ENCODE measurements around the gene SLC28A1. TPM values are rescaled to one million over a fixed set of nuclear protein-coding genes. Genes with fewer than 3 reads are reported as not detected.

SLC28A1 gene
- total RNA-seq, 1 experiment from 2014 or later = 0.13 TPM

DNA sequence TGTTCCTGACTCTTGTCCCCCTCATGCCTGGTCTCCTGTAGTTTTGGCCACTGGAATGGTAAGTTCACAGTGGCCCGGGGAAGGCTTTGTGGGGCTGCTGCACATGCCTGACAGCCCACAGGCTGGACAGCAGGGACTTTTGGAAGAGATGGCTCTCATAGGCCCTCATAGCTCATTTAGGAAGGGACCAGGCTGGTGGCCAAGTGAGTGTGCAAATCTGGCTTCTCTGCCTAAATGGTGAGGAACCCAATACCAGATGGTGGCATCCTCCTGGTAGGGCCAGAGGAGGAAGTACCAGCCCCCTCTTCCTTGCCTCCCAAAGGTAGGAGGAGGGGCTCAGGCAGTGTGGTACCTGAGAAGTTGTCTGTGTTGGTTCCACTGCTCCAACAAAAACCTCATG is 41.7 kb upstream of the SLC28A1 start:
- Histone ChIP-seq H4K5ac (ENCODE audit: insufficient read length, low read depth, low read length) (no peak overlapping the region), H2BK20ac (ENCODE audit: low read depth, low read length, poor library complexity, severe bottlenecking) (no peak overlapping the region), H2AFZ (ENCODE audit: low read length) (no peak overlapping the region), H3K27me3 (ENCODE audit: insufficient read depth, low read length) (no peaks in the 10 kb centered on the region), H3K4ac (ENCODE audit: low read depth, low read length) (no peak overlapping the region), H2BK15ac (ENCODE audit: low read depth, low read length) (no peak overlapping the region), H3K4me2 (ENCODE audit: insufficient read depth, insufficient read length, low read length) (no peak overlapping the region), H3K4me1 (ENCODE audit: insufficient read depth, low read length) (no peaks in the 10 kb centered on the region), H3K23me2 (ENCODE audit: insufficient read length, low read depth, low read length, poor library complexity, severe bottlenecking) (no peaks in the 10 kb centered on the region), H3K14ac (ENCODE audit: insufficient read depth, low read length) (no peak overlapping the region), H3K18ac (ENCODE audit: insufficient read length, low read depth, low read length) (no peak overlapping the region), H3T11ph (ENCODE audit: low read length) (no peak overlapping the region), H2BK5ac (ENCODE audit: insufficient read length, low read length) (no peak overlapping the region), H3K27ac (ENCODE audit: insufficient read length, low read depth, low read length) (no peak overlapping the region), H3K79me2 (ENCODE audit: insufficient read depth, low read length) (no peaks in the 10 kb centered on the region), H4K91ac (ENCODE audit: insufficient read length, low read depth, low read length) (no peak overlapping the region), H3K56ac (ENCODE audit: insufficient read length, low read depth, low read length) (no peak overlapping the region), H3K9ac (ENCODE audit: extremely low read depth, insufficient read length, low read length) (no peak overlapping the region), H2BK120ac (ENCODE audit: low read depth, low read length, poor library complexity, severe bottlenecking) (no peak overlapping the region), H4K20me1 (ENCODE audit: control insufficient read depth, insufficient read depth, insufficient read length) (no peaks in the 10 kb centered on the region), H3K9me3 (ENCODE audit: control insufficient read depth, low read depth, low read length) (no peaks in the 10 kb centered on the region), H2AK5ac (ENCODE audit: insufficient read length, low read length) (no peak overlapping the region), H2BK12ac (ENCODE audit: insufficient read length, low read depth, low read length) (no peak overlapping the region), H3K79me1 (ENCODE audit: insufficient read depth, low read depth, low read length, poor library complexity, severe bottlenecking) (peaks cover 3% of the 10 kb centered on the region), H3K23ac (ENCODE audit: insufficient read length, low read depth, low read length) (no peak overlapping the region), H4K8ac (replicated peaks; ENCODE audit: insufficient read length, low read depth, low read length) (no peak overlapping the region)
- Mint-ChIP-seq H3K9me3 (peaks cover 13% of the 10 kb centered on the region in 2 experiments), H3K27ac (no peak overlapping the region), H3K4me3 (no peak overlapping the region), H3K27me3 (ENCODE audit: low read depth) (no peaks in the 10 kb centered on the region), H3K36me3 (ENCODE audit: insufficient read depth in 1 of 3, low read depth in 3 of 3) (peaks cover 13 to 35% (median 18%) of the 10 kb centered on the region in 3 experiments), H3K4me1 (peaks cover 5% of the 10 kb centered on the region in 2 experiments; a peak in 2 of 4 replicates)
- DNase-seq = no peak
- TF ChIP-seq, protein P1, sequence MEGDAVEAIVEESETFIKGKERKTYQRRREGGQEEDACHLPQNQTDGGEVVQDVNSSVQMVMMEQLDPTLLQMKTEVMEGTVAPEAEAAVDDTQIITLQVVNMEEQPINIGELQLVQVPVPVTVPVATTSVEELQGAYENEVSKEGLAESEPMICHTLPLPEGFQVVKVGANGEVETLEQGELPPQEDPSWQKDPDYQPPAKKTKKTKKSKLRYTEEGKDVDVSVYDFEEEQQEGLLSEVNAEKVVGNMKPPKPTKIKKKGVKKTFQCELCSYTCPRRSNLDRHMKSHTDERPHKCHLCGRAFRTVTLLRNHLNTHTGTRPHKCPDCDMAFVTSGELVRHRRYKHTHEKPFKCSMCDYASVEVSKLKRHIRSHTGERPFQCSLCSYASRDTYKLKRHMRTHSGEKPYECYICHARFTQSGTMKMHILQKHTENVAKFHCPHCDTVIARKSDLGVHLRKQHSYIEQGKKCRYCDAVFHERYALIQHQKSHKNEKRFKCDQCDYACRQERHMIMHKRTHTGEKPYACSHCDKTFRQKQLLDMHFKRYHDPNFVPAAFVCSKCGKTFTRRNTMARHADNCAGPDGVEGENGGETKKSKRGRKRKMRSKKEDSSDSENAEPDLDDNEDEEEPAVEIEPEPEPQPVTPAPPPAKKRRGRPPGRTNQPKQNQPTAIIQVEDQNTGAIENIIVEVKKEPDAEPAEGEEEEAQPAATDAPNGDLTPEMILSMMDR (conservative IDR thresholded peaks at IDR 0.05) = no peak
- WGBS (ENCODE audit: extremely low coverage, insufficient read length, low lambda C conversion rate) = no CpG with 5 or more reads among the region's 1 CpG

Data from H9 (cell line).